ENCODE results near the gene SYNGR4. TPM values are rescaled to one million over a fixed set of nuclear protein-coding genes. Genes with fewer than 3 reads are reported as not detected.

The SYNGR4 gene
- total RNA-seq, 1 experiment from 2014 or later: not detected

- no peak overlapping the region for H3K27ac ChIP-seq (ENCODE audit: low read depth, low read length, poor library complexity, severe bottlenecking)
- CTCF ChIA-PET: no interaction called here
- H3K27me3 ChIP-seq (replicated peaks; ENCODE audit: insufficient read depth, low read depth, low read length, poor library complexity): no peaks in the 10 kb centered on the region
- no peak overlapping the region for H3K4me3 ChIP-seq (ENCODE audit: low read depth, low read length, poor library complexity, severe bottlenecking)
- H3K4me1 ChIP-seq (ENCODE audit: insufficient read depth, low read length, poor library complexity, severe bottlenecking): peaks cover 26% of the 10 kb centered on the region
- POLR2A ChIA-PET (ENCODE audit: low non-redundant PET): no interaction called here
- no peak for DNase-seq (ENCODE audit: low spot score)
- intact Hi-C loops (cut with micrococcal nuclease; ENCODE audit: unreplicated experiment): loop anchor here (5.0 kb wide), 1 partner anchor 58 kb away; the partner anchor contains the start of gene ZNF114
- peaks cover 43% of the 10 kb centered on the region for H3K36me3 ChIP-seq (ENCODE audit: insufficient read depth, low read length, poor library complexity, severe bottlenecking)
- H3K9me3 ChIP-seq (ENCODE audit: low read depth, low read length, poor library complexity, severe bottlenecking): peaks cover 4% of the 10 kb centered on the region
- TF ChIP-seq EZH2 (IDR thresholded peaks at IDR 0.05; ENCODE audit: borderline replicate concordance, low read depth, low read length, poor library complexity, severe bottlenecking): no peak
- TF ChIP-seq, protein P1, sequence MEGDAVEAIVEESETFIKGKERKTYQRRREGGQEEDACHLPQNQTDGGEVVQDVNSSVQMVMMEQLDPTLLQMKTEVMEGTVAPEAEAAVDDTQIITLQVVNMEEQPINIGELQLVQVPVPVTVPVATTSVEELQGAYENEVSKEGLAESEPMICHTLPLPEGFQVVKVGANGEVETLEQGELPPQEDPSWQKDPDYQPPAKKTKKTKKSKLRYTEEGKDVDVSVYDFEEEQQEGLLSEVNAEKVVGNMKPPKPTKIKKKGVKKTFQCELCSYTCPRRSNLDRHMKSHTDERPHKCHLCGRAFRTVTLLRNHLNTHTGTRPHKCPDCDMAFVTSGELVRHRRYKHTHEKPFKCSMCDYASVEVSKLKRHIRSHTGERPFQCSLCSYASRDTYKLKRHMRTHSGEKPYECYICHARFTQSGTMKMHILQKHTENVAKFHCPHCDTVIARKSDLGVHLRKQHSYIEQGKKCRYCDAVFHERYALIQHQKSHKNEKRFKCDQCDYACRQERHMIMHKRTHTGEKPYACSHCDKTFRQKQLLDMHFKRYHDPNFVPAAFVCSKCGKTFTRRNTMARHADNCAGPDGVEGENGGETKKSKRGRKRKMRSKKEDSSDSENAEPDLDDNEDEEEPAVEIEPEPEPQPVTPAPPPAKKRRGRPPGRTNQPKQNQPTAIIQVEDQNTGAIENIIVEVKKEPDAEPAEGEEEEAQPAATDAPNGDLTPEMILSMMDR (conservative IDR thresholded peaks at IDR 0.05; ENCODE audit: low read depth, low read length): no peak
- BruUV-seq (replicated peaks): no TSS peak
Measured at GRCh38 chr19:48330012-48330681, 34.0 kb upstream of the SYNGR4 start.

DNA sequence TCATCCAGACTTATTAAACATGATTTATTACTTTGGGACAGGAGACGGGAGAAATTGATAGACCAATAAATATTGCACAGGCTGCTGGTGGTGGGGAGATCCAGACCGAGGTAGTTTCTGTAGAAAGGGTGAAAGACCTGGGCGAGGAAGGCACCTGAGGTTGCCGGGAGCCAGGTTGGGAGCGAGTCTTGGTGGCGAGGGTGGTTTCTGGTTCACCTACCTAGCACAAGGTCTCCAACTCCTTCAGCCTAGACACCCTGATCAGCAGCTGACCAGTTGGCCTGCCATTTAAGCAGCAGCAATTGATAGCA lies 31.9 kb upstream of the SYNGR4 start:
- DNase-seq (ENCODE audit: low spot score): no peak
- intact Hi-C loops (cut with micrococcal nuclease; ENCODE audit: unreplicated experiment): loop anchor here (5.0 kb wide), 1 partner anchor 60 kb away; the partner anchor contains the start of gene ZNF114
- Histone ChIP-seq H3K27ac (ENCODE audit: low read depth, low read length, poor library complexity, severe bottlenecking) (peak overlapping the region; percentile 77), H3K4me3 (ENCODE audit: low read depth, low read length, poor library complexity, severe bottlenecking) (peak overlapping the region; percentile 11), H3K27me3 (replicated peaks; ENCODE audit: insufficient read depth, low read depth, low read length, poor library complexity) (no peaks in the 10 kb centered on the region), H3K4me1 (ENCODE audit: insufficient read depth, low read length, poor library complexity, severe bottlenecking) (peaks cover 15% of the 10 kb centered on the region), H3K36me3 (ENCODE audit: insufficient read depth, low read length, poor library complexity, severe bottlenecking) (peaks cover 43% of the 10 kb centered on the region), H3K9me3 (ENCODE audit: low read depth, low read length, poor library complexity, severe bottlenecking) (peaks cover 4% of the 10 kb centered on the region)
- TF ChIP-seq, protein P1 (conservative IDR thresholded peaks at IDR 0.05; ENCODE audit: low read depth, low read length): no peak
- no TSS peak for BruUV-seq (replicated peaks)
- ChIA-PET CTCF (interaction anchor here (2.0 to 2.4 kb wide), 4 partner anchors 11 to 59 kb away, joined by 9 to 29 read pairs (median 18); partner anchors contain the start of gene KDELR1), POLR2A (ENCODE audit: low non-redundant PET) (interaction anchor here (0.6 kb wide), 1 partner anchor 252 kb away, joined by 4 read pairs; no protein-coding TSS in a partner anchor)

DNA sequence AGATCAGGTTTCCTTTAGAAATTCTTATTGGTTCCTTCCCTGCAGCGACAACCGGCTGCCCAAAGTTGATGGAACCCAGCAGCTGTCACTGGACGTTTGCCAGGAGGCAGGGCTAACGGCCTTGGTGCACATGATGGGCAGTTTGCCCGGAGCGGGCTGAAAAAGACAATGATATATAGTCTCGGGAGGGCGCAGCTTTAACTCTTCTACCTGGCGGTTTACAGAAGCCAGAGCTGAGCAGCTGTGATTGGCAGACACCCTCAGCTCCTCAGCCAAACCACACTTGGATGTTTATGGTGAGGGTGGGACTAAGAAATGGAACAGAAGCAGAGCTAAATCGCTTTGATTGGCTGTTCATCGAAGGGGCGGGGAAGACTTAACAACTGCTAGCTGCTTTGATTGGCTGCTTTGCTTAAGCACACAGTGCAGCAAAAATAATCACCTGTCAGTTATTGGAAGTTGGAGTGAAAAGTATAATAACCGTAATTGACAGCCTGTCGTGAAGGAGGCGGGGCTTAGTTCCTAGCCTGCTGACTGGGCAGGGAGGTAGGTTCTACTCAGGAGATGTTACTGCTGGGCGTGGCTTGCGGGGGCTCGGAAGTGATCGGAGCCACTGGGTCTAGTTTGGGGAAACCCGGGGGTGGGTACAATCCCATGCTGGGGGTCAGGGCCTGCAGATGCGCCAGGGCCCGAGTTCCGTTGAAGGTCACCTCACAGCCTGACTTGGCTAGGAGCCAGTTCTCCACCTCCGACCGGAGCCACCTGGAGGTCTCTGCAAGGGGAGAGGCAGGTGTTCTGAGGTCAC lies 31.3 kb upstream of the SYNGR4 start:
- CTCF ChIA-PET: interaction anchor here (0.7 to 2.4 kb wide), 8 partner anchors 11 to 369 kb away, joined by 4 to 29 read pairs (median 11); partner anchors contain the start of gene KDELR1
- TF ChIP-seq EZH2 (IDR thresholded peaks at IDR 0.05; ENCODE audit: borderline replicate concordance, low read depth, low read length, poor library complexity, severe bottlenecking): no peak
- TF ChIP-seq, protein P1 (conservative IDR thresholded peaks at IDR 0.05; ENCODE audit: low read depth, low read length): no peak
- intact Hi-C loops (cut with micrococcal nuclease; ENCODE audit: unreplicated experiment): loop anchor here (5.0 kb wide), 1 partner anchor 61 kb away; the partner anchor contains the start of gene ZNF114
- POLR2A ChIA-PET (ENCODE audit: low non-redundant PET): interaction anchor here (0.6 to 0.7 kb wide), 3 partner anchors 31 to 251 kb away, joined by 3 to 4 read pairs (median 4); partner anchors contain the start of gene SYNGR4
- peak overlapping the region; percentile 91 for H3K27ac ChIP-seq (ENCODE audit: low read depth, low read length, poor library complexity, severe bottlenecking)
- no peaks in the 10 kb centered on the region for H3K27me3 ChIP-seq (replicated peaks; ENCODE audit: insufficient read depth, low read depth, low read length, poor library complexity)
- peaks cover 15% of the 10 kb centered on the region for H3K4me1 ChIP-seq (ENCODE audit: insufficient read depth, low read length, poor library complexity, severe bottlenecking)
- no TSS peak for BruUV-seq (replicated peaks)
- H3K9me3 ChIP-seq (ENCODE audit: low read depth, low read length, poor library complexity, severe bottlenecking): peaks cover 4% of the 10 kb centered on the region
- H3K4me3 ChIP-seq (ENCODE audit: low read depth, low read length, poor library complexity, severe bottlenecking): peak overlapping the region; percentile 56
- DNase-seq (ENCODE audit: low spot score): peak; percentile 100
- H3K36me3 ChIP-seq (ENCODE audit: insufficient read depth, low read length, poor library complexity, severe bottlenecking): peaks cover 37% of the 10 kb centered on the region
